Measurements from ENCODE around the gene IL18BP. TPM values are rescaled to one million over a fixed set of nuclear protein-coding genes. Genes with fewer than 3 reads are reported as not detected.

Gene IL18BP
- total RNA-seq, 2 donors from 2014 or later: 25.7 to 28.0 TPM

Other genes starting within 250 kb of the IL18BP start
- gene DEFB108B, start 165.7 kb upstream of the IL18BP start, total RNA-seq: not detected
- not detected for gene DEFB131B, start 120.5 kb upstream of the IL18BP start, total RNA-seq
- gene XNDC1N, start 70.3 kb upstream of the IL18BP start, total RNA-seq: 10 to 100 TPM; 16.4 to 16.6 TPM
- 10 to 100 TPM; 15.7 to 23.4 TPM for gene RNF121, start 69.9 kb upstream of the IL18BP start, total RNA-seq
- gene NUMA1, start 81.6 kb downstream of the IL18BP start, total RNA-seq: 100 to 1,000 TPM; 207 to 208 TPM
- 1 to 10 TPM in 1 of 2 donors, under 1 TPM in 1; 0.75 to 4.5 TPM for gene LRRC51, start 81.9 kb downstream of the IL18BP start, total RNA-seq
- 10 to 100 TPM; 43.7 to 74.6 TPM for gene LAMTOR1, start 104.4 kb downstream of the IL18BP start, total RNA-seq
- gene TOMT, start 107.0 kb downstream of the IL18BP start, total RNA-seq: not detected
- gene ANAPC15, start 113.8 kb downstream of the IL18BP start, total RNA-seq: 10 to 100 TPM; 47.0 to 54.6 TPM
- gene FOLR3, start 136.8 kb downstream of the IL18BP start, total RNA-seq: under 1 TPM in 1 of 2 donors, not detected in 1; 0.44 TPM
- not detected for gene FOLR1, start 193.2 kb downstream of the IL18BP start, total RNA-seq
- gene FOLR2, start 217.9 kb downstream of the IL18BP start, total RNA-seq: not detected
- 100 to 1,000 TPM; 102 to 108 TPM for gene INPPL1, start 225.9 kb downstream of the IL18BP start, total RNA-seq
- gene PHOX2A, start 245.3 kb downstream of the IL18BP start, total RNA-seq: not detected